RKO (cell line): Measurements from ENCODE around the gene MAD2L2.
A peak's percentile ranks its signal among the peaks of the same experiment; 100 is the strongest.

ENCODE experiments used
- DNase-seq: peaks from one replicate; pipeline ENCODE4 v3.0.0-alpha.2; 2016; ENCODE audit warnings: low spot score

Gene MAD2L2

GRCh38 chr1:11653101-11653860, 27.7 kb downstream of the MAD2L2 start:
- no peak for DNase-seq

- no peak for DNase-seq
Observed at GRCh38 chr1:11652203-11652780, 28.7 kb downstream of the MAD2L2 start.

- DNase-seq = no peak
Observed at GRCh38 chr1:11651017-11651416, 29.9 kb downstream of the MAD2L2 start.

GRCh38 chr1:11650331-11650991, 30.5 kb downstream of the MAD2L2 start:
- peak; percentile 83 for DNase-seq

GRCh38 chr1:11649624-11650330, 31.2 kb downstream of the MAD2L2 start:
- DNase-seq = no peak

GRCh38 chr1:11649237-11649623, 31.7 kb downstream of the MAD2L2 start:
- DNase-seq = no peak

GRCh38 chr1:11648732-11649158, 32.2 kb downstream of the MAD2L2 start:
- DNase-seq = no peak

GRCh38 chr1:11648039-11648438, 32.9 kb downstream of the MAD2L2 start:
- no peak for DNase-seq

GRCh38 chr1:11647333-11647732, 33.6 kb downstream of the MAD2L2 start:
- no peak for DNase-seq

- no peak for DNase-seq
Observed at GRCh38 chr1:11646317-11646716, 34.6 kb downstream of the MAD2L2 start.

- DNase-seq = peak; percentile 79
Observed at GRCh38 chr1:11645670-11646265, 35.2 kb downstream of the MAD2L2 start.

- DNase-seq = no peak
Observed at GRCh38 chr1:11645270-11645669, 35.7 kb downstream of the MAD2L2 start.

GRCh38 chr1:11643782-11644181, 37.2 kb downstream of the MAD2L2 start:
- DNase-seq = no peak

- DNase-seq = peak; percentile 59
Observed at GRCh38 chr1:11642418-11643017, 38.4 kb downstream of the MAD2L2 start.

GRCh38 chr1:11641776-11642305, 39.1 kb downstream of the MAD2L2 start:
- no peak for DNase-seq

- no peak for DNase-seq
Observed at GRCh38 chr1:11640944-11641343, 40.0 kb downstream of the MAD2L2 start.

- DNase-seq = no peak
Observed at GRCh38 chr1:11640101-11640500, 40.8 kb downstream of the MAD2L2 start.

GRCh38 chr1:11639372-11639771, 41.6 kb downstream of the MAD2L2 start:
- DNase-seq = no peak

- DNase-seq = no peak
Observed at GRCh38 chr1:11638121-11638520, 42.8 kb downstream of the MAD2L2 start.

GRCh38 chr1:11634365-11635192, 46.4 kb downstream of the MAD2L2 start:
- DNase-seq = no peak
